K562 (cell line): ENCODE data around the gene BCL7C. TPM values are rescaled to one million over a fixed set of nuclear protein-coding genes. Genes with fewer than 3 reads are reported as not detected.

ENCODE experiments used
- CBFA2T3 ChIP-seq: fragments of 450-650 bp; IDR thresholded peaks from 2 replicates; pipeline ENCODE4 v1.6.1; 2017
- CREB1 ChIP-seq, 2 experiments: sonication (generic) in 1 of 2; formaldehyde crosslinking in 1 of 2; IDR thresholded peaks; 2 replicates each; pipeline versions ENCODE4 v1.6.1 to v1.8.0; 2012 to 2022; ENCODE audit warnings: inconsistent platforms in 1 of 2, mild to moderate bottlenecking in 1 of 2, missing genetic modification reagents in 1 of 2, moderate library complexity in 1 of 2
- KLF6 ChIP-seq: fragments of 250-450 bp; sonication (Bioruptor Pico); IDR thresholded peaks from 2 replicates; pipeline ENCODE4 v1.4.0; 2020; ENCODE audit warnings: mild to moderate bottlenecking, moderate library complexity, borderline replicate concordance
- RBM34 ChIP-seq: fragments of 200-400 bp; formaldehyde crosslinking; IDR thresholded peaks from 2 replicates; pipeline ENCODE4 v1.6.1; 2018; ENCODE audit warnings: low read length, borderline replicate concordance; ENCODE audit not compliant: insufficient read depth
- TEAD1 ChIP-seq, 2 experiments: fragments of 450-650 bp in 1 of 2; sonication (generic) in 1 of 2; formaldehyde crosslinking; IDR thresholded peaks; 2 replicates each; pipeline versions ENCODE4 v1.4.0 to v1.8.0; 2020 to 2022; ENCODE audit warnings: mild to moderate bottlenecking in 2 of 2, missing genetic modification reagents in 1 of 2
- ZFP1 ChIP-seq: fragments of 450-650 bp; formaldehyde crosslinking; IDR thresholded peaks from 2 replicates; pipeline ENCODE4 v1.4.0; 2020; ENCODE audit warnings: mild to moderate bottlenecking, mixed read lengths
- ZNF134 ChIP-seq: fragments of 250-450 bp; sonication (Bioruptor Pico); conservative IDR thresholded peaks from 2 replicates; pipeline ENCODE4 v1.4.0; 2020
- ZNF41 ChIP-seq: fragments of 250-450 bp; sonication (Bioruptor Pico); conservative IDR thresholded peaks from 2 replicates; pipeline ENCODE4 v1.4.0; 2020; ENCODE audit warnings: mild to moderate bottlenecking
- ZNF76 ChIP-seq: fragments of 250-450 bp; sonication (Bioruptor Pico); IDR thresholded peaks from 2 replicates; pipeline ENCODE4 v1.4.0; 2020; ENCODE audit warnings: mild to moderate bottlenecking, moderate library complexity, borderline replicate concordance
- ZZZ3 ChIP-seq: fragments of 450-650 bp; IDR thresholded peaks from 2 replicates; pipeline ENCODE4 v1.6.1; 2016; ENCODE audit warnings: antibody characterized with exemption, mild to moderate bottlenecking, moderate library complexity
- polyA plus RNA-seq, 8 experiments: library from polyadenylated mRNA; depleted of rRNA in 4 of 8; stranded (reverse) in 5 of 8; unstranded in 3 of 8; fragments of >200 nt; fragmentation: Nextera tagmentation in 2 of 8; fragmentation: Illumina TruSeq in 1 of 8; extraction: Ambion mirVana in 2 of 8; extraction: Trizol in 1 of 8; gene quantifications; 2 replicates each; pipeline versions ENCODE4 v1.2.1 to v1.2.3, GENCODE V29; 2011 to 2014; ENCODE audit warnings: inconsistent platforms in 1 of 8, missing spikeins in 1 of 8
- total RNA-seq, 7 experiments: library from RNA; depleted of rRNA in 6 of 7; stranded (reverse); fragments of >200 nt in 6 of 7; fragmentation: Illumina TruSeq in 2 of 7; extraction: Trizol in 2 of 7; gene quantifications; 2 replicates each; pipeline versions ENCODE4 v1.2.1 to v1.2.3, GENCODE V29; 2011 to 2021; ENCODE audit warnings: low replicate concordance in 1 of 7
- TF ChIP-seq, protein P1 (sequence below), 2 experiments: fragments of 450-650 bp in 1 of 2; sonication (generic) in 1 of 2; formaldehyde crosslinking in 1 of 2; IDR thresholded peaks; 2 replicates each; pipeline versions ENCODE4 v1.7.1 to v1.9.0; 2016 to 2022; ENCODE audit warnings: inconsistent platforms in 1 of 2, mild to moderate bottlenecking in 1 of 2, missing genetic modification reagents in 1 of 2
- TF ChIP-seq, protein P2 (sequence below), 2 experiments: IDR thresholded peaks in 1 of 2; conservative IDR thresholded peaks in 1 of 2; 2 replicates each; pipeline ENCODE4 v1.6.1; 2016; ENCODE audit warnings: low read depth in 2 of 2, mild to moderate bottlenecking in 1 of 2, missing compliant biosample characterization in 1 of 2, missing genetic modification characterization in 1 of 2, moderate library complexity in 1 of 2
- TF ChIP-seq, protein P3 (sequence below): fragments of 450-650 bp; IDR thresholded peaks from 2 replicates; pipeline ENCODE4 v1.6.1; 2014; ENCODE audit warnings: low read depth, mild to moderate bottlenecking, moderate library complexity, borderline replicate concordance

The BCL7C gene
- total and polyA plus RNA-seq, 9 of the 15 experiments (the other 6 are each of a cell fraction or from before 2014, with no cell fraction given) = 1.7 to 85.8 (median 19.6) TPM

DNA sequence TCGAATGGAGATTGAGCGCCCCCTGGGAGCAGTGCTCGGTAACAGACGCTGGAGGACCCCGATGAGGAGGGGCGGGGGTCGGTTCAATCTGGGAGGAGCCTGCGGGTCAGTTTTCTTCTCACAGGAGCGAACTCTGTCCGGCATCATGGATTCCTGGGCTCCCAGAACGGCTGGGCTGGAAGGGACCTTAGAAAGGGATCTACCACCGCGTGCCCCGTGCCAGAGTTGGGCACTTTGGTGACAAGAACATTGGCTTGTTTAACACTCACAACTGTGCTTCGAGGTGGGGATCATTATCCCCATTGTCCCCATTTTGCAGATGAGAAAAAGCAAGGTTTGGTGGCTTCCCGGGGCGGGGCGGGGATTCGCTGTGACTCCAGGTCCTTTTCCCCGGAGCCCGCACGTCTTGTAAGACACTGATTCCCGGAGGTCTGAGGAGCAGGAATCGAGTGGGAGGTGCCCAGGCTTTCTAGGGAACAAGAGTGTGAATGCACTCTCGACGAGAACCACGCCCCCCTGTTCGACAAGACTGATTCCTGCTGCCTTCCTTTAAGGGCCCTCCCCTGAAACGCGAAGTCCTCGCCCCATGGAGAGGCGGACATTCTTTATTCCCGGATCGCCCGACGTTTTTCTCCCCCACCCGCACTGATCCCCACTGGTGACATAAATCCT, 28.0 kb upstream of the BCL7C start (continued):
- TF ChIP-seq, protein P1, sequence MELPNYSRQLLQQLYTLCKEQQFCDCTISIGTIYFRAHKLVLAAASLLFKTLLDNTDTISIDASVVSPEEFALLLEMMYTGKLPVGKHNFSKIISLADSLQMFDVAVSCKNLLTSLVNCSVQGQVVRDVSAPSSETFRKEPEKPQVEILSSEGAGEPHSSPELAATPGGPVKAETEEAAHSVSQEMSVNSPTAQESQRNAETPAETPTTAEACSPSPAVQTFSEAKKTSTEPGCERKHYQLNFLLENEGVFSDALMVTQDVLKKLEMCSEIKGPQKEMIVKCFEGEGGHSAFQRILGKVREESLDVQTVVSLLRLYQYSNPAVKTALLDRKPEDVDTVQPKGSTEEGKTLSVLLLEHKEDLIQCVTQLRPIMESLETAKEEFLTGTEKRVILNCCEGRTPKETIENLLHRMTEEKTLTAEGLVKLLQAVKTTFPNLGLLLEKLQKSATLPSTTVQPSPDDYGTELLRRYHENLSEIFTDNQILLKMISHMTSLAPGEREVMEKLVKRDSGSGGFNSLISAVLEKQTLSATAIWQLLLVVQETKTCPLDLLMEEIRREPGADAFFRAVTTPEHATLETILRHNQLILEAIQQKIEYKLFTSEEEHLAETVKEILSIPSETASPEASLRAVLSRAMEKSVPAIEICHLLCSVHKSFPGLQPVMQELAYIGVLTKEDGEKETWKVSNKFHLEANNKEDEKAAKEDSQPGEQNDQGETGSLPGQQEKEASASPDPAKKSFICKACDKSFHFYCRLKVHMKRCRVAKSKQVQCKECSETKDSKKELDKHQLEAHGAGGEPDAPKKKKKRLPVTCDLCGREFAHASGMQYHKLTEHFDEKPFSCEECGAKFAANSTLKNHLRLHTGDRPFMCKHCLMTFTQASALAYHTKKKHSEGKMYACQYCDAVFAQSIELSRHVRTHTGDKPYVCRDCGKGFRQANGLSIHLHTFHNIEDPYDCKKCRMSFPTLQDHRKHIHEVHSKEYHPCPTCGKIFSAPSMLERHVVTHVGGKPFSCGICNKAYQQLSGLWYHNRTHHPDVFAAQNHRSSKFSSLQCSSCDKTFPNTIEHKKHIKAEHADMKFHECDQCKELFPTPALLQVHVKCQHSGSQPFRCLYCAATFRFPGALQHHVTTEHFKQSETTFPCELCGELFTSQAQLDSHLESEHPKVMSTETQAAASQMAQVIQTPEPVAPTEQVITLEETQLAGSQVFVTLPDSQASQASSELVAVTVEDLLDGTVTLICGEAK (IDR thresholded peaks at IDR 0.05) = no peak
- TF ChIP-seq, protein P1 (CRISPR knock-in tag; IDR thresholded peaks at IDR 0.05) = no peak
- TF ChIP-seq ZNF134 (CRISPR knock-in tag) (no peak), TEAD1 (CRISPR knock-in tag; IDR thresholded peaks at IDR 0.05) (peak in 1 of 2 experiments; percentile 44; a peak in 2 of 4 replicates), CBFA2T3 (no peak), ZNF76 (no peak), ZFP1 (CRISPR knock-in tag) (no peak), ZNF41 (CRISPR knock-in tag) (no peak), ZZZ3 (no peak), CREB1 (IDR thresholded peaks at IDR 0.05) (no peak), CREB1 (CRISPR knock-in tag; IDR thresholded peaks at IDR 0.05) (no peak), KLF6 (CRISPR knock-in tag) (no peak), RBM34 (no peak)
- TF ChIP-seq, protein P2, sequence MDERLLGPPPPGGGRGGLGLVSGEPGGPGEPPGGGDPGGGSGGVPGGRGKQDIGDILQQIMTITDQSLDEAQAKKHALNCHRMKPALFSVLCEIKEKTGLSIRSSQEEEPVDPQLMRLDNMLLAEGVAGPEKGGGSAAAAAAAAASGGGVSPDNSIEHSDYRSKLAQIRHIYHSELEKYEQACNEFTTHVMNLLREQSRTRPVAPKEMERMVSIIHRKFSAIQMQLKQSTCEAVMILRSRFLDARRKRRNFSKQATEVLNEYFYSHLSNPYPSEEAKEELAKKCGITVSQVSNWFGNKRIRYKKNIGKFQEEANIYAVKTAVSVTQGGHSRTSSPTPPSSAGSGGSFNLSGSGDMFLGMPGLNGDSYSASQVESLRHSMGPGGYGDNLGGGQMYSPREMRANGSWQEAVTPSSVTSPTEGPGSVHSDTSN (CRISPR knock-in tag; IDR thresholded peaks at IDR 0.05; ENCODE audit: low read depth) = no peak
- TF ChIP-seq, protein P2 (tag; conservative IDR thresholded peaks at IDR 0.05; ENCODE audit: low read depth) = no peak
- TF ChIP-seq, protein P3, sequence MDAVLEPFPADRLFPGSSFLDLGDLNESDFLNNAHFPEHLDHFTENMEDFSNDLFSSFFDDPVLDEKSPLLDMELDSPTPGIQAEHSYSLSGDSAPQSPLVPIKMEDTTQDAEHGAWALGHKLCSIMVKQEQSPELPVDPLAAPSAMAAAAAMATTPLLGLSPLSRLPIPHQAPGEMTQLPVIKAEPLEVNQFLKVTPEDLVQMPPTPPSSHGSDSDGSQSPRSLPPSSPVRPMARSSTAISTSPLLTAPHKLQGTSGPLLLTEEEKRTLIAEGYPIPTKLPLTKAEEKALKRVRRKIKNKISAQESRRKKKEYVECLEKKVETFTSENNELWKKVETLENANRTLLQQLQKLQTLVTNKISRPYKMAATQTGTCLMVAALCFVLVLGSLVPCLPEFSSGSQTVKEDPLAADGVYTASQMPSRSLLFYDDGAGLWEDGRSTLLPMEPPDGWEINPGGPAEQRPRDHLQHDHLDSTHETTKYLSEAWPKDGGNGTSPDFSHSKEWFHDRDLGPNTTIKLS = no peak
